ENCODE data around the gene CNKSR3. TPM values are rescaled to one million over a fixed set of nuclear protein-coding genes. Genes with fewer than 3 reads are reported as not detected.

The CNKSR3 gene
- total RNA-seq, 2 donors from 2014 or later, result 11.5 to 16.8 TPM

DNA sequence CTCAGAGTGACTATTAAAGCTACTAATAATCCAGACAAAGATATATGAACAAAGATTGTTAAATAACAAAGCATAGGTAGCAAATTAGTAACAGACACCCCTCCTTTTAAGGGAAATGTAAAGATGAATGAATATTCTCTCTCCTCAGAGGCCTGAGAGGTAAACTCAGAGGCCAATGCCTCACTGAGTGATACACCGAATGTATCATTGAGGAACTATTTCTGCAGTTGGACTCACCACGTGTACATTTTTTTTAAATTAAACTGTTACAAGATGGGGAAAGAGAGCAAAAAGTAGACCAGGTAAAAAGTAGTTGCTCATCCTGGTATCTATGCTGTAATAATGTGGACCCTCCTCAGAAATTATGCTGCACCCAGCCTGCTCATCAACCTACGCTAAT is 81.6 kb downstream of the CNKSR3 start:
- H3K4me1 ChIP-seq, result peaks cover 0 to 39% of the 10 kb centered on the region in 2 donors
- H3K27ac ChIP-seq, result no peak overlapping the region
- H3K4me3 ChIP-seq, result no peak overlapping the region
- H3K9me3 ChIP-seq, result peaks cover 0 to 4% of the 10 kb centered on the region in 2 donors
- H3K27me3 ChIP-seq, result no peaks in the 10 kb centered on the region
- DNase-seq (ENCODE audit: low spot score), result no peak
- TF ChIP-seq, protein P1, sequence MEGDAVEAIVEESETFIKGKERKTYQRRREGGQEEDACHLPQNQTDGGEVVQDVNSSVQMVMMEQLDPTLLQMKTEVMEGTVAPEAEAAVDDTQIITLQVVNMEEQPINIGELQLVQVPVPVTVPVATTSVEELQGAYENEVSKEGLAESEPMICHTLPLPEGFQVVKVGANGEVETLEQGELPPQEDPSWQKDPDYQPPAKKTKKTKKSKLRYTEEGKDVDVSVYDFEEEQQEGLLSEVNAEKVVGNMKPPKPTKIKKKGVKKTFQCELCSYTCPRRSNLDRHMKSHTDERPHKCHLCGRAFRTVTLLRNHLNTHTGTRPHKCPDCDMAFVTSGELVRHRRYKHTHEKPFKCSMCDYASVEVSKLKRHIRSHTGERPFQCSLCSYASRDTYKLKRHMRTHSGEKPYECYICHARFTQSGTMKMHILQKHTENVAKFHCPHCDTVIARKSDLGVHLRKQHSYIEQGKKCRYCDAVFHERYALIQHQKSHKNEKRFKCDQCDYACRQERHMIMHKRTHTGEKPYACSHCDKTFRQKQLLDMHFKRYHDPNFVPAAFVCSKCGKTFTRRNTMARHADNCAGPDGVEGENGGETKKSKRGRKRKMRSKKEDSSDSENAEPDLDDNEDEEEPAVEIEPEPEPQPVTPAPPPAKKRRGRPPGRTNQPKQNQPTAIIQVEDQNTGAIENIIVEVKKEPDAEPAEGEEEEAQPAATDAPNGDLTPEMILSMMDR (IDR thresholded peaks at IDR 0.05), result no peak
- H3K36me3 ChIP-seq, result peaks cover 5% of the 10 kb centered on the region

DNA sequence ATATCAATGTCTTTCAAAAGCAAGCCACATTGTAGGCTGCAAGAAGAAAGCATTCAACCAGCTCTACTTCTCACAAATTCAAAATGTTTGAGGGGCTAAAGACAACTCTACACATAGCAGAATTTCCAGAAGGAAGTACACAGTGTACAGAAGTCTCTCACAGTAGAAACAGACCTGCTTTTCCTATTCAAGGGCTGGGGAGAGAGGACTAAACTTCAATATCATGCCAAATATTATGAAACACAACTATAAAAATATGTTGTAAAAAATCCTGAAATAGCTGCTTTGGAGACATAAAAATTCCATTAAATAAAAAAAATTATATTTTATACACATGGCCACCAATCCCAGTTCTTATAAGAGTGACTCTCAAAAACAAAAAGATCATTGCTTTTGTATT is 83.0 kb downstream of the CNKSR3 start:
- peaks cover 0 to 4% of the 10 kb centered on the region in 2 donors for H3K9me3 ChIP-seq
- peaks cover 0 to 24% of the 10 kb centered on the region in 2 donors for H3K4me1 ChIP-seq
- no peak overlapping the region for H3K4me3 ChIP-seq
- H3K27me3 ChIP-seq, result no peaks in the 10 kb centered on the region
- no peak for DNase-seq (ENCODE audit: low spot score)
- no peak overlapping the region for H3K27ac ChIP-seq
- TF ChIP-seq, protein P1 (IDR thresholded peaks at IDR 0.05), result no peak
- peaks cover 6% of the 10 kb centered on the region for H3K36me3 ChIP-seq

DNA sequence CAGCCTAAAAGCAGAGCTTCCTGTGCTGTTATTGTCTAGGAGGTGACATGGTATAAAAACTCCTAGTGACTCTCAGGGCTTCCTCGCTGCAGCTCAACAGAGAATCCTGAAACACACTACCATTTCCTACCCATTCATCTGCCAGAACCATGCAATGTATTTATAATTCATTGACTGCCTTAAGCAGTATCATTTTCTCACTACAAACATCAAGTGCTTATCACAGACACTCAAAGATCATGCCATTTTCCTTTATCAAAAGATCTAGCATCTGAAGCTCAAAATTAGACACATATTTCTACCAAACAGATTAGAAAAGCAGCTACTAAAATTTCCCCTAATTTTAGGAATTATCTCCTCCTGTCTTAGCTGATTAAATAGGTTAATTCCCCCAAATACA is 83.5 kb downstream of the CNKSR3 start:
- TF ChIP-seq, protein P1 (IDR thresholded peaks at IDR 0.05), result no peak
- DNase-seq (ENCODE audit: low spot score), result no peak
- Histone ChIP-seq H3K27ac (no peak overlapping the region), H3K36me3 (peaks cover 11% of the 10 kb centered on the region), H3K9me3 (peaks cover 0 to under 1% of the 10 kb centered on the region in 2 donors), H3K4me1 (peaks cover 0 to 22% of the 10 kb centered on the region in 2 donors), H3K27me3 (no peaks in the 10 kb centered on the region), H3K4me3 (no peak overlapping the region)

DNA sequence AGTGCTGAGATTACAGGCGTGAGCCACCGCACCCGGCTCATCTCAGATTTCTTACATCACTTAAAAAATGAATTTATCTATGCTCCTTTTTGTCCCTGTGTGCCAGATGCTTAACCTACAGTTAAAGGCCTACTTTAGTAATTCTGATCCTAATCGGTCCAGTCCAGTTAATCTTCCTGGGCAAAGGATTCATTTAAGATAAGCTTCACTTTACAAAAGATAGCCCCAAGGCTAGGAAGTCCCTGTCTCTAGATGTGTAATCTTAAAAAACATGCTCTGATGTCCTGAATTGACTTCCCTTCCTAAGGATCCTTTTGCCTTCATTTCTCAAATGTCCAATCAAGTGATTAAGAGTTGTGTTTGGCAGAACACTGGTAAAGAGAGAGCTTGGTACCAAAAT is 85.5 kb downstream of the CNKSR3 start:
- Histone ChIP-seq H3K36me3 (peaks cover 20% of the 10 kb centered on the region), H3K4me1 (peaks cover 0 to 14% of the 10 kb centered on the region in 2 donors), H3K27ac (no peak overlapping the region), H3K9me3 (no peaks in the 10 kb centered on the region), H3K4me3 (no peak overlapping the region), H3K27me3 (no peaks in the 10 kb centered on the region)
- DNase-seq (ENCODE audit: low spot score), result no peak
- TF ChIP-seq, protein P1 (IDR thresholded peaks at IDR 0.05), result no peak

DNA sequence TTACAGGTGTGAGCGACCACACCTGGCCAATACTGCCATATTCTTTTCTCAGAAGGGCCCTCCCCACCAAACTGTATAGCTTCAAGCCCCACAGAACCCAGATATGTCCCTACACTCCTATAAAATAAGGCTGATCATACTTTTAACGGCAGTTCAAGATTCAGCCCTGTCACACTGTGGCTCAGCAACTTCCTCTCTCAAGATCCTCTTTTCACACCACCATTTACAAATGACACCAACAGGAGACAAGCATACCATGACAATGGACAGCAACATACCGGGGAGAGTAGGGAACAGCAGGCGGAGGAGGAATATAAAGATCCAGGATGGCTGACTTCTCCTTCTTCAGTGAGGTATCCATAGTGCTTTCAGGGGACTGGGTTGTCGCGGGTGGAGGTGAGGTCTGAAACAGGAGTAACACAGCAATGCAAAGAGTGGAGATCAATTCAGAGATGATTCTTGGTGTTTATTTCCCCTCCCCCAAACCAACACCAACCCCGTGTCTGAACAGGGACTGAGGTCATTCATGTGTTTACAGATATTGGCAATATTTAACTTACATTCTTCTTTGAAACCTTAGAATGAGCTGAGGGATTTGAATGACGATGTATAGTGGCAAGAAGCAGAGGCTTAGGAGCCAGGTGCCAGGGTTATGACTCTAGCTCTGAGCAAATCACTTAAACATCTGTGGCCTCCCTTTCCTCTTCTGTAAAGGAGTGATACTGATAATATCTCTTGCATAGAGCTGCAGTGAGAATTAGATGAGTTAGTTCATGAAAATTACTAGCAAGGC is 96.3 kb downstream of the CNKSR3 start:
- Histone ChIP-seq H3K4me1 (peaks cover 0 to 28% of the 10 kb centered on the region in 2 donors), H3K27ac (no peak overlapping the region), H3K9me3 (no peaks in the 10 kb centered on the region), H3K36me3 (peaks cover 13% of the 10 kb centered on the region), H3K4me3 (no peak overlapping the region), H3K27me3 (no peaks in the 10 kb centered on the region)
- no peak for DNase-seq (ENCODE audit: low spot score)
- TF ChIP-seq, protein P1 (IDR thresholded peaks at IDR 0.05), result no peak
